22Rv1 (cell line): Measurements from ENCODE around the gene PTRHD1.

Experiments used
- CTCF ChIP-seq: fragments of 450-650 bp; IDR thresholded peaks from 2 replicates; pipeline ENCODE4 v1.5.1; 2017; ENCODE audit warnings: mild to moderate bottlenecking
- ZFX ChIP-seq: fragments of 450-650 bp; IDR thresholded peaks from 2 replicates; pipeline ENCODE4 v1.6.1; 2017; ENCODE audit warnings: antibody characterized with exemption, borderline replicate concordance

- TF ChIP-seq CTCF: no peak
- no peak for TF ChIP-seq ZFX
These were observed 683 bp downstream of the PTRHD1 start for GRCh38 chr2:24792542-24792873.
